Neural progenitor cell (in vitro differentiated cells): ENCODE data around the gene CIITA.

Source experiments
- EZH2 ChIP-seq: fragments of 200-600 bp; sonication (generic); IDR thresholded peaks from 2 replicates; pipeline ENCODE4 v1.6.1; 2017; ENCODE audit warnings: antibody characterized with exemption, mild to moderate bottlenecking, moderate library complexity
- TF ChIP-seq, protein P1 (sequence below): fragments of 200-600 bp; sonication (generic); IDR thresholded peaks from 2 replicates; pipeline ENCODE4 v1.5.1; 2017; ENCODE audit warnings: antibody characterized with exemption, mild to moderate bottlenecking

GRCh38 chr16:10978124-10978523 is 101.1 kb downstream of the CIITA start:
- TF ChIP-seq, protein P1, sequence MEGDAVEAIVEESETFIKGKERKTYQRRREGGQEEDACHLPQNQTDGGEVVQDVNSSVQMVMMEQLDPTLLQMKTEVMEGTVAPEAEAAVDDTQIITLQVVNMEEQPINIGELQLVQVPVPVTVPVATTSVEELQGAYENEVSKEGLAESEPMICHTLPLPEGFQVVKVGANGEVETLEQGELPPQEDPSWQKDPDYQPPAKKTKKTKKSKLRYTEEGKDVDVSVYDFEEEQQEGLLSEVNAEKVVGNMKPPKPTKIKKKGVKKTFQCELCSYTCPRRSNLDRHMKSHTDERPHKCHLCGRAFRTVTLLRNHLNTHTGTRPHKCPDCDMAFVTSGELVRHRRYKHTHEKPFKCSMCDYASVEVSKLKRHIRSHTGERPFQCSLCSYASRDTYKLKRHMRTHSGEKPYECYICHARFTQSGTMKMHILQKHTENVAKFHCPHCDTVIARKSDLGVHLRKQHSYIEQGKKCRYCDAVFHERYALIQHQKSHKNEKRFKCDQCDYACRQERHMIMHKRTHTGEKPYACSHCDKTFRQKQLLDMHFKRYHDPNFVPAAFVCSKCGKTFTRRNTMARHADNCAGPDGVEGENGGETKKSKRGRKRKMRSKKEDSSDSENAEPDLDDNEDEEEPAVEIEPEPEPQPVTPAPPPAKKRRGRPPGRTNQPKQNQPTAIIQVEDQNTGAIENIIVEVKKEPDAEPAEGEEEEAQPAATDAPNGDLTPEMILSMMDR, result no peak
- TF ChIP-seq EZH2, result no peak
